Transverse colon (tissue), 4 donors: Measurements from ENCODE around the gene HARBI1. TPM values are rescaled to one million over a fixed set of nuclear protein-coding genes. Genes with fewer than 3 reads are reported as not detected.
A peak's percentile ranks its signal among the peaks of the same experiment; 100 is the strongest.

Experiments used
- DNase-seq: peaks from one replicate; pipeline ENCODE4 v3.0.0-alpha.2; 2019
- H3K27ac ChIP-seq, 4 donors: fragments of 200-600 bp; sonication (generic); 2 replicates each; pipeline ENCODE4 v1.5.1; 2016 to 2018; ENCODE audit warnings: inconsistent platforms in 4 of 4
- H3K27me3 ChIP-seq: fragments of 200-600 bp; sonication (generic); 2 replicates; pipeline ENCODE4 v1.5.1; 2017; ENCODE audit warnings: inconsistent platforms
- H3K36me3 ChIP-seq, 4 donors: fragments of 200-600 bp; sonication (generic); 2 replicates each; pipeline ENCODE4 v1.5.1; 2017 to 2019; ENCODE audit warnings: inconsistent platforms in 4 of 4
- H3K4me1 ChIP-seq, 4 donors: fragments of 200-600 bp; sonication (generic); 2 replicates each; pipeline ENCODE4 v1.5.1; 2017 to 2020; ENCODE audit warnings: inconsistent platforms in 4 of 4
- H3K4me3 ChIP-seq, 4 donors: fragments of 200-600 bp; sonication (generic); 1 replicate in 1 of 4; 2 replicates in 3 of 4; pipeline versions ENCODE4 v1.5.1 to v1.6.1; 2017 to 2019; ENCODE audit warnings: inconsistent platforms in 4 of 4
- H3K9me3 ChIP-seq, 2 donors: fragments of 200-600 bp; sonication (generic); 2 replicates each; pipeline ENCODE4 v1.5.1; 2017 to 2019; ENCODE audit warnings: inconsistent platforms in 2 of 2
- CTCF ChIP-seq, 5 experiments: fragments of 200-600 bp in 3 of 5; fragments of 450-650 bp in 2 of 5; sonication (generic) in 3 of 5; IDR thresholded peaks; 1 replicate in 2 of 5; 2 replicates in 3 of 5; pipeline ENCODE4 v1.5.1; 2016 to 2017; ENCODE audit warnings: antibody characterized with exemption in 5 of 5, inconsistent platforms in 3 of 5, mild to moderate bottlenecking in 2 of 5, moderate library complexity in 1 of 5
- EP300 ChIP-seq: sonication (generic); formaldehyde crosslinking; IDR thresholded peaks from one replicate; pipeline ENCODE4 v1.6.1; 2017; ENCODE audit warnings: antibody characterized with exemption, low read depth
- POLR2A ChIP-seq: fragments of 450-650 bp; IDR thresholded peaks from one replicate; pipeline ENCODE4 v1.6.1; 2016; ENCODE audit warnings: antibody characterized with exemption, mild to moderate bottlenecking, moderate library complexity
- POLR2AphosphoS5 ChIP-seq, 3 donors: sonication (generic); formaldehyde crosslinking; IDR thresholded peaks; one replicate each; pipeline ENCODE4 v1.6.1; 2016; ENCODE audit warnings: antibody characterized with exemption in 3 of 3
- WGBS, 2 donors: methylation state at CpG; one replicate each; pipeline ENCODE4 v1.1.5; 2018; ENCODE audit warnings: low coverage in 1 of 2; 5-methylcytosine and 5-hydroxymethylcytosine counted together
- in situ Hi-C, 4 donors: fragments of 200-750 bp; cut with MboI; loops; one replicate each; pipeline versions ENCODE4 v1.15.0 to v1.15.1; 2017; ENCODE audit warnings: low sequenced_read_pairs in 3 of 4, low pct_ligation_motif_present in 1 of 4, low pct_unique_long_range_greater_than_20kb in 1 of 4
- intact Hi-C: fragments of 100-400 bp; cut with DNase I; formaldehyde crosslinking; loops from one replicate; pipeline ENCODE4 v1.15.1; 2023; ENCODE audit warnings: low total_unique reads
- total RNA-seq, 4 donors: library from RNA; depleted of rRNA; stranded (reverse); fragments of >200 nt; gene quantifications; one replicate each; pipeline ENCODE4 v1.1.0, GENCODE V29; 2016

The HARBI1 gene
- total RNA-seq, 4 donors from 2014 or later = 3.1 to 4.8 (median 3.4) TPM; not detected in 1

- no peaks in the 10 kb centered on the region for H3K36me3 ChIP-seq
- no peak for DNase-seq
- H3K4me1 ChIP-seq = peaks cover 5 to 24% (median 12%) of the 10 kb centered on the region in 4 donors
- in situ Hi-C loops (no loop called here), intact Hi-C loops (loop anchor here (1.0 kb wide), 1 partner anchor 23 kb away; no protein-coding TSS in a partner anchor)
- no peak overlapping the region for H3K4me3 ChIP-seq
- H3K27me3 ChIP-seq = no peaks in the 10 kb centered on the region
- no peak overlapping the region for H3K27ac ChIP-seq
- TF ChIP-seq POLR2A (no peak), EP300 (no peak), POLR2AphosphoS5 (IDR thresholded peaks at IDR 0.05) (no peak), CTCF (IDR thresholded peaks at IDR 0.05) (no peak)
- WGBS, 2 donors = 54 to 71% methylated on average over 5 to 7 of the region's 7 CpGs
- H3K9me3 ChIP-seq = no peaks in the 10 kb centered on the region
Measured at GRCh38 chr11:46565232-46565840, 51.7 kb downstream of the HARBI1 start.

GRCh38 chr11:46564459-46564858 lies 52.6 kb downstream of the HARBI1 start:
- Histone ChIP-seq H3K4me3 (no peak overlapping the region), H3K27me3 (no peaks in the 10 kb centered on the region), H3K9me3 (no peaks in the 10 kb centered on the region), H3K27ac (no peak overlapping the region), H3K4me1 (peaks cover 5 to 33% (median 19%) of the 10 kb centered on the region in 4 donors), H3K36me3 (no peaks in the 10 kb centered on the region)
- intact Hi-C loops (no loop called here), in situ Hi-C loops (no loop called here)
- TF ChIP-seq POLR2AphosphoS5 (IDR thresholded peaks at IDR 0.05) (no peak), EP300 (no peak), POLR2A (no peak), CTCF (IDR thresholded peaks at IDR 0.05) (no peak)
- no peak for DNase-seq
- WGBS, 2 donors = 75 to 88% methylated on average over 1 of the region's 1 CpG

GRCh38 chr11:46562527-46562926 lies 54.5 kb downstream of the HARBI1 start:
- intact Hi-C loops (no loop called here), in situ Hi-C loops (no loop called here)
- H3K9me3 ChIP-seq = no peaks in the 10 kb centered on the region
- WGBS, 2 donors = 87 to 93% methylated on average over 5 of the region's 5 CpGs
- H3K4me1 ChIP-seq = peaks cover 5 to 39% (median 21%) of the 10 kb centered on the region in 4 donors
- H3K27ac ChIP-seq = no peak overlapping the region
- no peaks in the 10 kb centered on the region for H3K36me3 ChIP-seq
- H3K4me3 ChIP-seq = no peak overlapping the region
- no peaks in the 10 kb centered on the region for H3K27me3 ChIP-seq
- no peak for DNase-seq
- TF ChIP-seq POLR2A = no peak
- no peak for TF ChIP-seq CTCF (IDR thresholded peaks at IDR 0.05)
- TF ChIP-seq POLR2AphosphoS5 (IDR thresholded peaks at IDR 0.05) = no peak
- no peak for TF ChIP-seq EP300

GRCh38 chr11:46560300-46560991 lies 56.6 kb downstream of the HARBI1 start:
- Histone ChIP-seq H3K4me3 (peak overlapping the region in 3 of 4 donors; percentile 24 to 49 (median 31)), H3K9me3 (no peaks in the 10 kb centered on the region), H3K36me3 (no peaks in the 10 kb centered on the region), H3K27ac (peak overlapping the region; percentile 71 to 86 (median 79)), H3K27me3 (no peaks in the 10 kb centered on the region), H3K4me1 (peaks cover 11 to 47% (median 28%) of the 10 kb centered on the region in 4 donors)
- in situ Hi-C loops (no loop called here), intact Hi-C loops (no loop called here)
- WGBS, 2 donors = 2 to 10% methylated on average over 3 to 6 of the region's 6 CpGs
- no peak for TF ChIP-seq EP300
- no peak for TF ChIP-seq CTCF (IDR thresholded peaks at IDR 0.05)
- TF ChIP-seq POLR2AphosphoS5 (IDR thresholded peaks at IDR 0.05) = no peak
- no peak for TF ChIP-seq POLR2A
- no peak for DNase-seq
